ENCODE results near the gene SMURF1.

SMURF1 gene

GRCh38 chr7:99027241-99027640 lies 116.7 kb downstream of the SMURF1 start:
- DNase-seq, result no peak

- DNase-seq, result no peak
These were observed 119.8 kb downstream of the SMURF1 start for GRCh38 chr7:99024066-99024465.

GRCh38 chr7:99021941-99022560 lies 121.9 kb downstream of the SMURF1 start:
- DNase-seq, result no peak

- DNase-seq, result no peak
These were observed 123.5 kb downstream of the SMURF1 start for GRCh38 chr7:99020413-99020715.

- no peak for DNase-seq
These were observed 124.1 kb downstream of the SMURF1 start for GRCh38 chr7:99019523-99020412.

GRCh38 chr7:99016196-99016595 lies 127.7 kb downstream of the SMURF1 start:
- DNase-seq, result no peak

GRCh38 chr7:99014113-99014985 lies 129.6 kb downstream of the SMURF1 start:
- DNase-seq, result no peak

GRCh38 chr7:99013266-99014112 lies 130.4 kb downstream of the SMURF1 start:
- DNase-seq, result no peak

GRCh38 chr7:99012722-99013121 lies 131.2 kb downstream of the SMURF1 start:
- DNase-seq, result no peak

GRCh38 chr7:99011706-99012404 lies 132.1 kb downstream of the SMURF1 start:
- no peak for DNase-seq

GRCh38 chr7:99011341-99011705 lies 132.6 kb downstream of the SMURF1 start:
- no peak for DNase-seq

GRCh38 chr7:99010281-99010680 lies 133.6 kb downstream of the SMURF1 start:
- DNase-seq, result peak in 1 of 2 experiments; percentile 8

- peak; percentile 7 to 13 for DNase-seq
These were observed 134.9 kb downstream of the SMURF1 start for GRCh38 chr7:99008921-99009530.

GRCh38 chr7:99008181-99008631 lies 135.7 kb downstream of the SMURF1 start:
- peak in 1 of 2 experiments; percentile 7 for DNase-seq

GRCh38 chr7:99006739-99007424 lies 137.0 kb downstream of the SMURF1 start:
- peak; percentile 11 to 14 for DNase-seq

- peak; percentile 6 to 9 for DNase-seq
These were observed 138.1 kb downstream of the SMURF1 start for GRCh38 chr7:99005776-99006175.

GRCh38 chr7:99004781-99005500 lies 139.0 kb downstream of the SMURF1 start:
- DNase-seq, result peak; percentile 10 to 11

- DNase-seq, result peak; percentile 2 to 6
These were observed 139.7 kb downstream of the SMURF1 start for GRCh38 chr7:99004216-99004615.

- DNase-seq, result peak in 1 of 2 experiments; percentile 11
These were observed 140.5 kb downstream of the SMURF1 start for GRCh38 chr7:99003419-99003818.

GRCh38 chr7:99002827-99003212 lies 141.1 kb downstream of the SMURF1 start:
- peak in 1 of 2 experiments; percentile 14 for DNase-seq

Measured in activated T-cell treated with anti-CD3 and anti-CD28 coated beads, Interleukin-2, amount 50 U/mL, for 48 hours (primary cell).